ENCODE data around the gene PPFIA4.

Gene PPFIA4

GRCh38 chr1:203100516-203100869, 74.2 kb downstream of the PPFIA4 start:
- in situ Hi-C loops (cut with MboI; ENCODE audit: low sequenced_read_pairs, unreplicated experiment), result no loop called here
- DNase-seq (ENCODE audit: low spot score), result no peak
- TF ChIP-seq CTCF (IDR thresholded peaks at IDR 0.05; ENCODE audit: borderline replicate concordance, control extremely low read depth, extremely low read depth, insufficient read depth, missing control alignments), result no peak

GRCh38 chr1:203101813-203102634, 75.7 kb downstream of the PPFIA4 start:
- in situ Hi-C loops (cut with MboI; ENCODE audit: low sequenced_read_pairs, unreplicated experiment), result no loop called here
- no peak for DNase-seq (ENCODE audit: low spot score)
- TF ChIP-seq CTCF (IDR thresholded peaks at IDR 0.05; ENCODE audit: borderline replicate concordance, control extremely low read depth, extremely low read depth, insufficient read depth, missing control alignments), result no peak

GRCh38 chr1:203103216-203103615, 76.9 kb downstream of the PPFIA4 start:
- in situ Hi-C loops (cut with MboI; ENCODE audit: low sequenced_read_pairs, unreplicated experiment), result no loop called here
- no peak for TF ChIP-seq CTCF (IDR thresholded peaks at IDR 0.05; ENCODE audit: borderline replicate concordance, control extremely low read depth, extremely low read depth, insufficient read depth, missing control alignments)
- no peak for DNase-seq (ENCODE audit: low spot score)

- in situ Hi-C loops (cut with MboI; ENCODE audit: low sequenced_read_pairs, unreplicated experiment), result no loop called here
- DNase-seq (ENCODE audit: low spot score), result no peak
- TF ChIP-seq CTCF (IDR thresholded peaks at IDR 0.05; ENCODE audit: borderline replicate concordance, control extremely low read depth, extremely low read depth, insufficient read depth, missing control alignments), result no peak
Observed at GRCh38 chr1:203103829-203104495, 77.7 kb downstream of the PPFIA4 start.

- DNase-seq (ENCODE audit: low spot score), result no peak
- in situ Hi-C loops (cut with MboI; ENCODE audit: low sequenced_read_pairs, unreplicated experiment), result no loop called here
- TF ChIP-seq CTCF (IDR thresholded peaks at IDR 0.05; ENCODE audit: borderline replicate concordance, control extremely low read depth, extremely low read depth, insufficient read depth, missing control alignments), result no peak
Observed at GRCh38 chr1:203104789-203105390, 78.6 kb downstream of the PPFIA4 start.

GRCh38 chr1:203112475-203112874, 86.2 kb downstream of the PPFIA4 start:
- no peak for TF ChIP-seq CTCF (IDR thresholded peaks at IDR 0.05; ENCODE audit: borderline replicate concordance, control extremely low read depth, extremely low read depth, insufficient read depth, missing control alignments)
- in situ Hi-C loops (cut with MboI; ENCODE audit: low sequenced_read_pairs, unreplicated experiment), result no loop called here
- DNase-seq (ENCODE audit: low spot score), result no peak

Data from GM13976 (cell line).